HG03432 (cell line): Measurements from ENCODE around the gene TMEM203.
A peak's percentile ranks its signal among the peaks of the same experiment; 100 is the strongest.

Experiments
- ATAC-seq: cut with Tn5 transposase; IDR thresholded peaks from one replicate; pipeline ENCODE4 v1.9.1; 2021; ENCODE audit warnings: mild to moderate bottlenecking, moderate library complexity; ENCODE audit not compliant: unreplicated experiment

The TMEM203 gene

DNA sequence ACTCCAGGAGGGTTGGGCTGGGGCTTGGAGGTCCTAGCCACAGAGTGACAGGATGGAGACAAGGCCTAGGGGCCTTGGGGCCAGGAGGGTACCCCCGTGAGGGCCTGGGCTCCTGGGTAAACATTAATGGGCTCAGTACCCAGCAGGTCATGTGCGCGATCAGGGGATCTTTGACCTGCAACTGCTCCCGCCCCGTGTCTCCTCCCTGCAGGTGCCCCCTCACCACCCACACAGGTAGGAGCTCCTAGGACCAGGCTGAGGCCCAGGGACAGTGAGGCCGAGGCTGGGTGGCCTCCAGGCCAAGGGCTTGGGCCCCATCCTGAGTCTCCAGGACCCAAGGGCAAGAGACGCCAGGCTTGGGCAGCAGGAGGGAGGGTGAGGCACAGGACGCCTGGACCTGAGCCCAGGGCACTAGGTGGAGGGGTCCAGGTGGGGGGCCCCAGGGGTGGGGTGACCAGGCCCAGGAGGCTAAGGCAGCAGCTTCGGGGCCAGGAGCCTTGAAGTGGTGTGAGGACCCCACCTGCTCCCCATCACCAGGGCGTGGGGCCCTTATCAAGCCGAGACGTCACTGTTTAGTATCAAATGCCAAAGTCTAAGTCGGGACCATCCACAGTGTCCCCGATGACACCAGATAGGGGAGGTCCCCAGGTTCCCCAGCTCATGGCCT, 25.4 kb upstream of the TMEM203 start, which contains the start of gene SLC34A3:
Gene SLC34A3 (plus strand): TSS at position 197 of the 667 bp plus-strand sequence. CDS start 802 bp downstream, outside the sequence.
- no peak for ATAC-seq

DNA sequence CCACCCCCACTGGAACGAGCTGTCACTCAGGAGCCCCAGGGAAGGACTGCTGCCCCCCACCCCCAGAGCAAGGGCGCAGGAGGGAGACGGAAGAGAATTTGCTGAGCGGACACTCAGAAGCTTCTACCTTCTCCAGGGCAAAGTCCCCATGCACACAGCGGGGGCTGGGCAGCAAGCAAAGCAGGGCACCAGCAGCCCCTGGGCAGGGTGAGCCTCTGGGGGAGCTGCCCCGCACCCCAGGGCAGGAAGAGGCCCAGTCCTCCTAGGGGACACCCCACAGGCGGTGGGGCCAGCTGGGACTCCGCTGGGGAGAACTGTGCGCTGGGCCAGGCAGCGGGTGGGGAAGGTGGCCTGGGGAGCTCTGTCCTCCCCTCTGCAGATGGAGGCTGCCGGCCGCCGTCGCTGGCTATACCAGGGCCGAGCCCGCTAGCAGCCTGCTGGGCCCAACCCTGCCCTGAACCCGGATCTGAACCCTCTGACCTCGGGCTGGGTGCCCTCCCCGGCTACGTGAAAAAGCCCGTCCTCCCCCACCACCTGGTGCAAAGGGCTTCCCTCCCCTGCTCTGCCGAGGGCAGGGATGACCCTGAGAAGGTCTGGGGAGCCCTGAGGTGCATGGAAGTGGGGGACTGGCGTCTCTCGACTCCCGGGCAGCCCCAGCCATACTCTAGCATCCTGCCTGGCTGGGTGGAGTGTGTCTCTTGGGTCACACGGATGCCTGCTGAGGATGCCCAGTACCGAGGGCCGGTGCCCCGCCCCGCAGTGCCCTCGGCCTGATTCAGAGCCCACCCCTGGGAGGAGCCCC, 24.7 kb upstream of the TMEM203 start:
- no peak for ATAC-seq

DNA sequence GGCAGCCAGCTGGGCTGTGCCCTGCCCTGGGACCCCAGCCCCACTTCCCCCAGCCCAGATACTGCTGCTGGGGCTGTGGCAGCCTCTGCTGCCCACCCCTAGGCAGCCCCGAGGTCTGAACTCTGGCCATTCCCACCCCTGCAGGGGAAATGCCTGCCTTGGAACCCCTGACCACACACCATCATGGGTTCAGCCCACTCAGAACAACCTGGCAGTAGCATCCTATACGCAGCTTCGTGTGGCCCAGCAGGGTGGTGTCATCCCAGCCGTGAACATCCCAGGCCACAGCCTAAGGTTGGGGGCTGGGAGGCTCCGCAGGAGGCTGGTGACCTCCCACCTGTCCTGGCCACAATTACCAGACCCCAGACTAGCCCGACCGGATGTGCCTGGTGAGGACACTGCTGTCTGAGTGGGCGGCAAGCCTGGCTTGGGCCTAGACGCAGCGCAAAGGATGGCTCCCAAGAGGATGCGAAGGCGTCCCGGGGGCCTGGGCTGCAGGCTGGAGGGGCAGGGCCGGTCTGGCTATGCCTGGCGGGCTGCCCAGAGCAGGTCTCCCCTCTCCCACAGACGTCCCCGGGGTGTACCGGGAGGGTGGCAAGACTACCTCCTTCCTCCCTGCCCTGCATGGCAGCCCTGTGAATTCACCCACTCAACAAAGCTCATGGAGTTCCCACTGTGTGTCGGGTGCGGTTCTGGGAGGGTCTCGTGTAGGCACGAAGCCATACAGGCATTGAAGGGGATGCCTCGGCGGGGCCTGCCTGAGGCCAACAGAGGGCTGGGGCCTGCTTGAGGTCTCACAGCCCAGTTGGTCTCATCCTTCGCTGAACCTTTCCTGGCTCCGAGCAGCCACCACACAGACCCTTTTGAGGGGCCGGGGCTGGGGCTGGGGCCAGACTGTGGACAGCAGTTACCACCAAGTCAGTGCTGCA, 23.8 kb upstream of the TMEM203 start:
- no peak for ATAC-seq

DNA sequence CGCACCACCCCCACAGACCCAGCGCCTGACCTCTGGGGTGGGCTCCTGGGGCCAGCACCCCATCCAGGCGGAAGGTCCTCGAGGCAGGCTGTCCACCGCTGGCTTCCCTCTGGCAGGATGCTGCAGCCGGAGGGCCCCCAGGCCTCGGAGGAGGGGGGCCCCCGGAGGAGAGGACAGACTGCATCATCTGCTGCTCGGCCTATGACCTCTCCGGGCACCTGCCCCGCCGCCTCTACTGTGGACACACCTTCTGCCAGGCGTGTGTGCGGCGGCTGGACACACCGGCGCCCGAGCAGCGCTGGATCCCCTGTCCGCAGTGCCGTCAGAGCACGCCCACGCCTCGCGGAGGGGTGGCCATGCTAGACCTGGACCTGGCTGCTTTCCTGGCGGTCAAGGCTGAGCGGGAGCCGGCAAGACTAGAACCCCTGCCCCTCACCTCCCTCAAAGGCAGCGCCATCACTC, 23.1 kb upstream of the TMEM203 start:
- ATAC-seq, result no peak

GRCh38 chr9:137227853-137228505, 22.5 kb upstream of the TMEM203 start:
- ATAC-seq, result no peak

GRCh38 chr9:137227054-137227852, 21.8 kb upstream of the TMEM203 start, which contains the start of gene RNF224:
Gene RNF224 (plus strand): TSS chr9:137227502. CDS start chr9:137228336, 834 bp downstream.
- ATAC-seq, result no peak

DNA sequence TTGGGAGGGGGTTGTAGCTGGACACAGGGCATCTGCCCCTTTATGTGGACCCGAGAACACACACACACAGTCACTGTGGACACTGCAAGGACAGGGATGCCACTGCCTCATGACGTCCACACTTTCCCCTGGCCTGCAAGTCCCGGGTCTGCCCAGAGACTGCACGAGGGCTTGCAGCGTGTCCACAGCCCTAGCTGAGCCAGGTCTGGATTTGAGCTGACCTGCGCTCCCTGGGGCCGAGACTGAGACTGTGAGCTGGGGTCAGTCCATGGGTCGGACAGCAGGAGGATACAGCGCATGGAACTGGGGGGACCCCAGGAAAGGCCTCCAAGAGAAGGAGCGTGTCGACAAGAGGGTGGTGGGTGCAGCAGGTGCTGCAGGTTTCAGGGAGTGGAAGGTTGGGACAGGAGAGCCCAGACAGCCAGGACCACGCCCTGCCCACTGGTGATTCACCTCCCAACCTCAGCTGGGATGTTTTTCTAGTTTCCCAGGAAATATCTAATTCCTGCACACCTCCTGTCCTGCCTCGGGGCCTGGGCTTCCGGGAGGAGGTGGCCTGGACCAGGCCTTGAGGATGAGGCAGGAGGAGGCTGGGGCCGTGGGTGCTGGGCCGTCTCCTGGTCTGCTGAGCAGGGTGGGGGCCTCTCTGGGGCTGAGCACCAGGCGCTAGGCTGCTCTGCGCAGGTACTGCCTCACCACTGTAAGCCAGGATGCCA, 21.0 kb upstream of the TMEM203 start:
- ATAC-seq, result no peak

DNA sequence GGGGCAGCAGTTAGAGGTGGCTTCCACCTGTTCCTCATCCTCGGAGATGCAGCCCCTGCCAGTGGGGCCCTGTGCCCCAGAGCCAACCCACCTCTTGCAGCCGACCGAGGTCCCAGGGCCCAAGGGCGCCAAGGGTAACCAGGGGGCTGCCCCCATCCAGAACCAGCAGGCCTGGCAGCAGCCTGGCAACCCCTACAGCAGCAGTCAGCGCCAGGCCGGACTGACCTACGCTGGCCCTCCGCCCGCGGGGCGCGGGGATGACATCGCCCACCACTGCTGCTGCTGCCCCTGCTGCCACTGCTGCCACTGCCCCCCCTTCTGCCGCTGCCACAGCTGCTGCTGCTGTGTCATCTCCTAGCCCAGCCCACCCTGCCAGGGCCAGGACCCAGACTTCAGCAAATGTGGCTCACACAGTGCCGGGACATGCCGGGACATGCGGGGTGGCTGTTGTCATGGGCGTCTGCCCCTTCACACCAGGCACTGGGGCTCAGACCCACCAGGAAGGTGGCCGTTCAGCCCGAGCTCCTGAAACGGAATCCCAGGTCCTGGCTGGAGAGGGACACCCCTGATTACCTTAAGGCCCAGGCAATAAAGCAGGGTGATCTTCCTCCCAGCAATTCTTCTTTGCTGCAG, 20.4 kb upstream of the TMEM203 start:
- ATAC-seq, result no peak

DNA sequence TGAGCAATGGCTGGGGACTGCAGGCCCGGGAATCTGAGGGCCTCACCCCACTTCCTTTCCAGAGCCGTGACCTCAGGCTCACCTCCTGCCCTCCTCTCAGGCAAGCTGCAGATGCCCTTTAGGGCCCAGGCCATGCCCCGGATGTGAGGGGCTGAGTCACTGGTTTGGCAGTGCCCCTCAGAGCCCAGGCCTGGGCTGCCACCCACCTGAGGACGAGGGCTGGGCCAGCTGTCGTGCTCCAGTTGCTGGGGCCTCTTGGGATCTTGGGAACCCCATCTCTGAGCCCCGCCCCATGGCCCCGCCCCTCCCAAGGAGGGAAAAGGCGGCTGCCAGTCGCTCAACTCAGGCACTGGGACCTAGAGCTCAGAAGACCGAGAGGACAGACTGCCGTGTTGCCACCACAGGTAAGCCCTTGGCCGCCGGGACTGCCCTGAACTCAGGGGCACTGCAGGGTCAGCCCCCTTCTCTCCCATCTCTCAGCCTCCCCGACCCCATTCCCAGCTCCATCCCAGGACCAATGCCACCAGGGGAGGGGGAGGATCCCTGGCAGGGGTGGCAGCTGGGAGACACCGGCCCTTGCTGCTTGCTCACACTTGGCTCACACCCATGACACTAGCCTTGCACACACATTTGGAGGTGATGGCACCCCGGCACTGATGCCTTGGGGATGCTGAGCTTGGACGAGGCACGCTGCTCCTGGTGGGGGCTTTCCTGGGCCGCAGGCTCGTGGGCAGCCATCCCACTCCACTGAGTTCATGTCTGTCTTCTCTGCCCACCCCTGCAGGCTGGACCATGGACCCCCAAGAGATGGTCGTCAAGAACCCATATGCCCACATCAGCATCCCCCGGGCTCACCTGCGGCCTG, 19.6 kb upstream of the TMEM203 start, which contains the start of gene CYSRT1:
Gene CYSRT1 (plus strand): TSS at position 345 of the 865 bp plus-strand sequence. CDS start 448 bp downstream, at position 793.
- no peak for ATAC-seq

- peak; percentile 66 for ATAC-seq
Measured at GRCh38 chr9:137223078-137223970, 17.9 kb upstream of the TMEM203 start.

- ATAC-seq, result peak; percentile 3
Measured at GRCh38 chr9:137222190-137223077, 17.0 kb upstream of the TMEM203 start, which contains the start of gene RNF208. Gene RNF208 (minus strand): TSS chr9:137222240. CDS start chr9:137221212, 1,028 bp downstream.

GRCh38 chr9:137221506-137222111, 16.2 kb upstream of the TMEM203 start:
- no peak for ATAC-seq

DNA sequence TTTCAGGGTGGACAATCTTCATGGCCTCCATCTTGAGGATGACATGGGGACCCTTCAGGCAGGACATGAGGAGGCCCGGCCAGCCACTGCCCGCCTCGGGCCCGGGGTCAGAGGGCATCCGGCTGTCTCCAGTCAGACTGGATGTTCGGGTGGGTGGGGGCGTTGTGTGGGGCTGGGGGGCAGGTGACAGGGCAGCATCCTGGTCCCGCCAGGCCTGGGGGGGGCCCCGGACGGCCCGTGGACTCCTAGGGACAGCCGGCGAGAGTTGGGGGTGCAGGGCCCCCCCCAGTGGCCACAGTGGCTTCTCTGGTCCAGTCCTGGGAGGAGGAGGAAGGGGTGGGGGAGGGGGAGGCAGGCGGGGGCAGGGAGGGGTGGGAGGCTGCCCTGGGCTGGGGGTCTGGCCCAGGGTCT, 15.7 kb upstream of the TMEM203 start:
- no peak for ATAC-seq

- ATAC-seq, result no peak
Measured at GRCh38 chr9:137220317-137221094, 15.1 kb upstream of the TMEM203 start.
